Measurements from ENCODE around the gene GPR141. TPM values are rescaled to one million over a fixed set of nuclear protein-coding genes. Genes with fewer than 3 reads are reported as not detected.

GPR141 gene
- total and polyA plus RNA-seq, 2 donors from 2014 or later = 3.3 TPM; not detected in 1

- H3K27ac ChIP-seq (ENCODE audit: low read depth in 2 of 2, low read length in 2 of 2) = no peak overlapping the region
- H3K4me3 ChIP-seq (ENCODE audit: low read length in 3 of 3) = no peak overlapping the region
- no peaks in the 10 kb centered on the region for H3K27me3 ChIP-seq (ENCODE audit: control insufficient read depth, insufficient read depth, low read length)
- no peak for DNase-seq
- FAIRE-seq = no peak
- H3K36me3 ChIP-seq (ENCODE audit: control insufficient read depth in 2 of 3, insufficient read depth in 3 of 3, low read length in 3 of 3) = no peaks in the 10 kb centered on the region
- no peaks in the 10 kb centered on the region for H3K9me3 ChIP-seq (ENCODE audit: control insufficient read depth in 2 of 3, insufficient read depth in 1 of 3, low read length in 3 of 3)
- intact Hi-C loops (cut with DNase I) = no loop called here
- TF ChIP-seq CTCF (IDR thresholded peaks at IDR 0.05; ENCODE audit: borderline replicate concordance, extremely low read depth, insufficient read depth) = no peak
- no peak overlapping the region for H3K9ac ChIP-seq (ENCODE audit: low read length in 3 of 3)
- H3K4me1 ChIP-seq (ENCODE audit: control insufficient read depth in 2 of 3, insufficient read depth in 2 of 3, low read depth in 1 of 3, low read length in 3 of 3) = no peaks in the 10 kb centered on the region
Observed at GRCh38 chr7:37741776-37742175, 58.2 kb downstream of the GPR141 start.

DNA sequence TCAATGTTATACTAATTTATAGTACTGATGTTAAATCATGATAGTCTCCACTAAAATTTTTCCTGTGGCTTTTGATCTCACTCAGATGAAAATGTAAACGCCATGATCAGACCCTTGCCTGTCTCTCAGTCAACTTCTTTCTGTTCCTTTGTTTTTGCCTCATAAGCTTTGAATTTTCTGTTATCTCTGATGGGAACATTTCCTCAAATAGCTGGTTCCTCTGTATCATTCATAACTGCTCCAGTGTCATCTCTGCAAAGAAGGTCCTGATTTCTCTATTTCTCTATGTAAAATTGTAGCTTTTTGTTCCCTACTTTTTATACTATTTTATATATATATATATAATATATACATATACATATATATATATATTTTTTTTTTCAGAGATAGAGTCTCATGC is 67.5 kb downstream of the GPR141 start:
- FAIRE-seq (no peak), DNase-seq (no peak)
- no peaks in the 10 kb centered on the region for H3K9me3 ChIP-seq (ENCODE audit: control insufficient read depth in 2 of 3, insufficient read depth in 1 of 3, low read length in 3 of 3)
- TF ChIP-seq CTCF (IDR thresholded peaks at IDR 0.05; ENCODE audit: borderline replicate concordance, extremely low read depth, insufficient read depth) = no peak
- H3K36me3 ChIP-seq (ENCODE audit: control insufficient read depth in 2 of 3, insufficient read depth in 3 of 3, low read length in 3 of 3) = no peaks in the 10 kb centered on the region
- H3K4me3 ChIP-seq (ENCODE audit: low read length in 3 of 3) = no peak overlapping the region
- no peak overlapping the region for H3K9ac ChIP-seq (ENCODE audit: low read length in 3 of 3)
- H3K27ac ChIP-seq (ENCODE audit: low read depth in 2 of 2, low read length in 2 of 2) = no peak overlapping the region
- intact Hi-C loops (cut with DNase I) = no loop called here
- no peaks in the 10 kb centered on the region for H3K4me1 ChIP-seq (ENCODE audit: control insufficient read depth in 2 of 3, insufficient read depth in 2 of 3, low read depth in 1 of 3, low read length in 3 of 3)
- H3K27me3 ChIP-seq (ENCODE audit: control insufficient read depth, insufficient read depth, low read length) = no peaks in the 10 kb centered on the region

GRCh38 chr7:37753398-37754050 is 70.0 kb downstream of the GPR141 start:
- intact Hi-C loops (cut with DNase I) = no loop called here
- Histone ChIP-seq H3K27me3 (ENCODE audit: control insufficient read depth, insufficient read depth, low read length) (no peaks in the 10 kb centered on the region), H3K36me3 (ENCODE audit: control insufficient read depth in 2 of 3, insufficient read depth in 3 of 3, low read length in 3 of 3) (no peaks in the 10 kb centered on the region), H3K4me3 (ENCODE audit: low read length in 3 of 3) (no peak overlapping the region), H3K27ac (ENCODE audit: low read depth in 2 of 2, low read length in 2 of 2) (no peak overlapping the region), H3K4me1 (ENCODE audit: control insufficient read depth in 2 of 3, insufficient read depth in 2 of 3, low read depth in 1 of 3, low read length in 3 of 3) (no peaks in the 10 kb centered on the region), H3K9ac (ENCODE audit: low read length in 3 of 3) (no peak overlapping the region), H3K9me3 (ENCODE audit: control insufficient read depth in 2 of 3, insufficient read depth in 1 of 3, low read length in 3 of 3) (no peaks in the 10 kb centered on the region)
- DNase-seq = no peak
- no peak for TF ChIP-seq CTCF (IDR thresholded peaks at IDR 0.05; ENCODE audit: borderline replicate concordance, extremely low read depth, insufficient read depth)
- FAIRE-seq = no peak
